HepG2 (cell line): Measurements from ENCODE around the gene TNNI3K. TPM values are rescaled to one million over a fixed set of nuclear protein-coding genes. Genes with fewer than 3 reads are reported as not detected.

ENCODE experiments used
- ATAC-seq: fragments of 200-7000 bp; cut with Tn5 transposase; 3 replicates; pipeline ENCODE4 v1.9.1; 2020; ENCODE audit warnings: mild to moderate bottlenecking, moderate library complexity
- BruUV-seq: library from RNA; stranded (reverse); fragments of 400-500 nt; replicated peaks from 2 replicates; lab custom pipeline; 2021; lab: Mats Ljungman, UMichigan
- CTCF ChIA-PET: fragments of 300-600 bp; formaldehyde crosslinking; extraction: SDS; loops from one replicate; lab custom pipeline; 2021; ENCODE audit warnings: low total read pairs, inconsistent platforms, low intra/inter-chr PET ratio; lab: Yijun Ruan, JAX
- POLR2A ChIA-PET: fragments of 350-600 bp; sonication (Branson Sonifier 250); formaldehyde crosslinking; loops from one replicate; lab custom pipeline; 2020; ENCODE audit warnings: antibody characterized with exemption, inconsistent platforms; lab: Yijun Ruan, JAX
- DNase-seq: peaks from one replicate; pipeline ENCODE4 v3.0.0-alpha.2; 2015; ENCODE audit warnings: low spot score
- FAIRE-seq: peaks from 3 replicates; lab custom pipeline; 2011; peaks lifted over from hg19 to GRCh38; lab: Jason Lieb, UNC
- H2AFZ ChIP-seq: one replicate; pipeline ENCODE4 v1.6.1; 2011; ENCODE audit warnings: low read length, inconsistent platforms
- H3K27ac ChIP-seq: fragments of 300-600 bp; 3 replicates; pipeline ENCODE4 v1.8.0; 2011; ENCODE audit warnings: mixed run types, mild to moderate bottlenecking, mixed read lengths, low read length, inconsistent platforms; ENCODE audit not compliant: insufficient read depth; ENCODE audit errors: extremely low read length
- H3K27me3 ChIP-seq, 2 experiments: fragments of 200-600 bp in 1 of 2; 2 replicates in 1 of 2; 3 replicates in 1 of 2; pipeline versions ENCODE4 v1.6.0 to v1.8.0; 2011; ENCODE audit warnings: low read length in 2 of 2, mild to moderate bottlenecking in 2 of 2, moderate library complexity in 2 of 2, inconsistent platforms in 1 of 2; ENCODE audit not compliant: insufficient read depth in 2 of 2, control insufficient read depth in 1 of 2
- H3K36me3 ChIP-seq, 2 experiments: fragments of 200-600 bp in 1 of 2; replicated peaks in 1 of 2; 2 replicates in 1 of 2; 3 replicates in 1 of 2; pipeline versions ENCODE4 v1.5.1 to v1.8.0; 2011; ENCODE audit warnings: low read length in 2 of 2, inconsistent platforms in 1 of 2; ENCODE audit not compliant: insufficient read depth in 2 of 2, control insufficient read depth in 1 of 2
- H3K4me1 ChIP-seq: 2 replicates; pipeline ENCODE4 v1.5.1; 2012; ENCODE audit warnings: low read length, inconsistent platforms; ENCODE audit not compliant: insufficient read depth
- H3K4me2 ChIP-seq: 2 replicates; pipeline ENCODE4 v1.6.0; 2011; ENCODE audit warnings: low read depth, low read length, inconsistent platforms
- H3K4me3 ChIP-seq, 3 experiments: fragments of 200-600 bp in 1 of 3; sonication (generic), shearing (Covaris generic) in 1 of 3; replicated peaks in 1 of 3; 2 replicates each; pipeline ENCODE4 v1.5.1; 2011 to 2016; ENCODE audit warnings: low read length in 3 of 3, inconsistent platforms in 2 of 3, low read depth in 2 of 3, mild to moderate bottlenecking in 2 of 3, control low read depth in 1 of 3, mixed read lengths in 1 of 3; ENCODE audit not compliant: insufficient read depth in 1 of 3
- H3K79me2 ChIP-seq: one replicate; pipeline ENCODE4 v1.6.1; 2011; ENCODE audit warnings: low read length, inconsistent platforms; ENCODE audit not compliant: insufficient read depth
- H3K9ac ChIP-seq: 2 replicates; pipeline ENCODE4 v1.6.0; 2011; ENCODE audit warnings: mild to moderate bottlenecking, low read depth, low read length, inconsistent platforms; ENCODE audit not compliant: insufficient read depth
- H3K9me3 ChIP-seq: 2 replicates; pipeline ENCODE4 v1.5.1; 2012; ENCODE audit warnings: mild to moderate bottlenecking, low read length
- H4K20me1 ChIP-seq: 2 replicates; pipeline ENCODE4 v1.6.0; 2011; ENCODE audit warnings: inconsistent platforms, mild to moderate bottlenecking, low read length, moderate library complexity; ENCODE audit not compliant: insufficient read depth
- ARID5B ChIP-seq: IDR thresholded peaks from 2 replicates; pipeline ENCODE4 v1.4.0; 2020; ENCODE audit warnings: mild to moderate bottlenecking, missing genetic modification reagents
- ATRX ChIP-seq: sonication (generic); formaldehyde crosslinking; IDR thresholded peaks from 2 replicates; pipeline ENCODE4 v1.4.0; 2020; ENCODE audit warnings: missing genetic modification reagents, borderline replicate concordance
- CHD4 ChIP-seq: fragments of 200-600 bp; sonication (generic); IDR thresholded peaks from 2 replicates; pipeline ENCODE4 v1.7.0; 2017; ENCODE audit warnings: mild to moderate bottlenecking, low read length, borderline replicate concordance
- FOXA1 ChIP-seq, 2 experiments: fragments of 450-650 bp in 1 of 2; sonication (generic) in 1 of 2; formaldehyde crosslinking in 1 of 2; IDR thresholded peaks; 2 replicates each; pipeline versions ENCODE4 v1.4.0 to v1.6.1; 2016 to 2020; ENCODE audit warnings: missing genetic modification reagents in 1 of 2
- GTF3A ChIP-seq: sonication (generic); formaldehyde crosslinking; conservative IDR thresholded peaks from 2 replicates; pipeline ENCODE4 v1.4.0; 2020; ENCODE audit warnings: mild to moderate bottlenecking, missing genetic modification reagents
- MAX ChIP-seq: IDR thresholded peaks from 2 replicates; pipeline ENCODE4 v1.6.1; 2012; ENCODE audit warnings: inconsistent platforms
- MTF1 ChIP-seq: sonication (generic); formaldehyde crosslinking; IDR thresholded peaks from 2 replicates; pipeline ENCODE4 v1.5.0; 2020; ENCODE audit warnings: missing genetic modification reagents
- PCBP1 ChIP-seq: fragments of 200-400 bp; formaldehyde crosslinking; IDR thresholded peaks from 2 replicates; pipeline ENCODE4 v1.6.1; 2017; ENCODE audit warnings: mild to moderate bottlenecking, low read depth, low read length, borderline replicate concordance
- SIN3B ChIP-seq: fragments of 150-350 bp; IDR thresholded peaks from 2 replicates; pipeline ENCODE4 v1.6.1; 2014; ENCODE audit warnings: low read length
- SRSF9 ChIP-seq: fragments of 200-400 bp; formaldehyde crosslinking; IDR thresholded peaks from 2 replicates; pipeline ENCODE4 v1.6.1; 2018; ENCODE audit warnings: borderline replicate concordance, mild to moderate bottlenecking, low read depth, low read length; ENCODE audit not compliant: insufficient read depth, poor library complexity, severe bottlenecking
- TFAP4 ChIP-seq: sonication (generic); IDR thresholded peaks from 2 replicates; pipeline ENCODE4 v1.6.1; 2016; ENCODE audit warnings: low read depth, borderline replicate concordance
- ZNF609 ChIP-seq: sonication (generic); formaldehyde crosslinking; IDR thresholded peaks from 2 replicates; pipeline ENCODE4 v1.4.0; 2020; ENCODE audit warnings: mild to moderate bottlenecking, missing genetic modification reagents, borderline replicate concordance
- ZNF740 ChIP-seq: sonication (generic); formaldehyde crosslinking; IDR thresholded peaks from 2 replicates; pipeline ENCODE4 v1.4.0; 2020; ENCODE audit warnings: missing genetic modification reagents
- WGBS: methylation state at CpG from one replicate; pipeline ENCODE4 v1.1.6; 2017; ENCODE audit warnings: low lambda C conversion rate; 5-methylcytosine and 5-hydroxymethylcytosine counted together
- in situ Hi-C: cut with HindIII; loops from 2 replicates; pipeline ENCODE4 v1.10.0; 2017; ENCODE audit warnings: low pct_unique_long_range_greater_than_20kb; ENCODE audit not compliant: extremely low pct_ligation_motif_present
- intact Hi-C: fragments of 100-400 bp; cut with micrococcal nuclease; formaldehyde crosslinking; loops from one replicate; pipeline ENCODE4 v1.10.0; 2022; ENCODE audit not compliant: unreplicated experiment
- polyA plus RNA-seq, 8 experiments: library from polyadenylated mRNA; depleted of rRNA in 3 of 8; stranded (reverse) in 7 of 8; unstranded in 1 of 8; fragments of >200 nt; fragmentation: Illumina TruSeq in 4 of 8; extraction: Trizol in 4 of 8; gene quantifications; 2 replicates each; pipeline versions ENCODE4 v1.2.1 to v1.2.3, GENCODE V29; 2011 to 2016; ENCODE audit warnings: low read depth in 4 of 8, missing spikeins in 1 of 8, mixed read lengths in 1 of 8; ENCODE audit not compliant: insufficient read depth in 1 of 8
- total RNA-seq, 5 experiments: library from RNA; depleted of rRNA; stranded (reverse); fragments of >200 nt; fragmentation: Illumina TruSeq; extraction: Trizol; gene quantifications; 2 replicates each; pipeline ENCODE4 v1.2.3, GENCODE V29; 2016; ENCODE audit warnings: low read depth in 1 of 5

Gene TNNI3K
- total and polyA plus RNA-seq, 2 of the 13 experiments (the other 11 are each of a cell fraction or from before 2014, with no cell fraction given): 1.1 TPM; not detected in 1

- no peak overlapping the region for H2AFZ ChIP-seq
- no peak for TF ChIP-seq MTF1 (CRISPR knock-in tag)
- no peak for TF ChIP-seq TFAP4
- no peak for TF ChIP-seq CHD4
- TF ChIP-seq ZNF609 (CRISPR knock-in tag): no peak
- no peak for TF ChIP-seq PCBP1
- no peak for TF ChIP-seq ARID5B (CRISPR knock-in tag)
- TF ChIP-seq GTF3A (CRISPR knock-in tag): no peak
- no peak for TF ChIP-seq SRSF9
- TF ChIP-seq SIN3B: no peak
- no peak for TF ChIP-seq FOXA1 (IDR thresholded peaks at IDR 0.05)
- TF ChIP-seq FOXA1 (CRISPR knock-in tag; IDR thresholded peaks at IDR 0.05): no peak
- TF ChIP-seq MAX: no peak
- no peak for TF ChIP-seq ZNF740 (CRISPR knock-in tag)
- no peak for TF ChIP-seq ATRX (CRISPR knock-in tag)
- TF ChIP-seq, all 625 proteins: peak for 0
- WGBS: 2% methylated on average over 2 of the region's 2 CpGs
- Histone ChIP-seq H3K4me2 (no peak overlapping the region), H3K27me3 (no peaks in the 10 kb centered on the region), H3K9me3 (no peaks in the 10 kb centered on the region), H3K36me3 (no peaks in the 10 kb centered on the region), H3K4me1 (no peaks in the 10 kb centered on the region), H3K27ac (no peak overlapping the region), H3K9ac (no peak overlapping the region), H3K79me2 (no peaks in the 10 kb centered on the region), H3K4me3 (no peak overlapping the region), H4K20me1 (no peaks in the 10 kb centered on the region)
- CTCF ChIA-PET: no interaction called here
- ATAC-seq (no peak), DNase-seq (no peak), FAIRE-seq (no peak)
- no TSS peak for BruUV-seq
- POLR2A ChIA-PET: no interaction called here
- intact Hi-C loops (no loop called here), in situ Hi-C loops (no loop called here)
Measured at GRCh38 chr1:74406759-74407158, 171.6 kb downstream of the TNNI3K start.
